Glutamatergic neuron (in vitro differentiated cells): ENCODE measurements around the gene CDKN2B-AS1. TPM values are rescaled to one million over a fixed set of nuclear protein-coding genes. Genes with fewer than 3 reads are reported as not detected.
"Not testable (repeated sequence)": the region's sequence is repeated elsewhere in the genome, so short reads cannot be mapped to it uniquely, and the experiment has no call there.

Experiments
- DNase-seq: peaks from one replicate; pipeline ENCODE4 v3.0.0; 2022
- H3K27ac Mint-ChIP-seq: one replicate; pipeline ENCODE4 v1.8.0; 2020; ENCODE audit warnings: mild to moderate bottlenecking, mixed read lengths, inconsistent platforms; ENCODE audit not compliant: unreplicated experiment
- H3K27me3 Mint-ChIP-seq: one replicate; pipeline ENCODE4 v1.8.0; 2020; ENCODE audit warnings: mild to moderate bottlenecking, moderate library complexity, mixed read lengths, inconsistent platforms; ENCODE audit not compliant: unreplicated experiment
- H3K36me3 Mint-ChIP-seq: one replicate; pipeline ENCODE4 v1.8.0; 2020; ENCODE audit warnings: mild to moderate bottlenecking, mixed read lengths, inconsistent platforms; ENCODE audit not compliant: unreplicated experiment
- H3K4me1 Mint-ChIP-seq: one replicate; pipeline ENCODE4 v1.8.0; 2020; ENCODE audit warnings: mild to moderate bottlenecking, low read depth, mixed read lengths, inconsistent platforms; ENCODE audit not compliant: unreplicated experiment
- H3K4me3 Mint-ChIP-seq: one replicate; pipeline ENCODE4 v1.8.0; 2020; ENCODE audit warnings: mild to moderate bottlenecking, mixed read lengths, inconsistent platforms; ENCODE audit not compliant: unreplicated experiment
- H3K9me3 Mint-ChIP-seq: one replicate; pipeline ENCODE4 v1.8.0; 2020; ENCODE audit warnings: mild to moderate bottlenecking, moderate library complexity, mixed read lengths, inconsistent platforms; ENCODE audit not compliant: unreplicated experiment
- long read RNA-seq: library from polyadenylated mRNA; unstranded; transcript quantifications from one replicate; pipeline ENCODE4 v2.0.0, GENCODE V29; 2020; ENCODE audit not compliant: unreplicated experiment
- total RNA-seq: library from RNA; stranded (reverse); fragmentation: NEBNext Ultra II Directional; extraction: Animal tissue kit (Norgen Biotek cat#: 25700); gene quantifications from one replicate; pipeline ENCODE4 v1.2.1, GENCODE V29; 2021; ENCODE audit not compliant: unreplicated experiment
- TF ChIP-seq, protein P1 (sequence below): fragments of 200-600 bp; sonication (generic); IDR thresholded peaks from one replicate; pipeline ENCODE4 v1.5.0; 2021; ENCODE audit not compliant: partially characterized antibody, unreplicated experiment

CDKN2B-AS1 gene
- not detected for total RNA-seq
- long read RNA-seq, result 0 reads

DNA sequence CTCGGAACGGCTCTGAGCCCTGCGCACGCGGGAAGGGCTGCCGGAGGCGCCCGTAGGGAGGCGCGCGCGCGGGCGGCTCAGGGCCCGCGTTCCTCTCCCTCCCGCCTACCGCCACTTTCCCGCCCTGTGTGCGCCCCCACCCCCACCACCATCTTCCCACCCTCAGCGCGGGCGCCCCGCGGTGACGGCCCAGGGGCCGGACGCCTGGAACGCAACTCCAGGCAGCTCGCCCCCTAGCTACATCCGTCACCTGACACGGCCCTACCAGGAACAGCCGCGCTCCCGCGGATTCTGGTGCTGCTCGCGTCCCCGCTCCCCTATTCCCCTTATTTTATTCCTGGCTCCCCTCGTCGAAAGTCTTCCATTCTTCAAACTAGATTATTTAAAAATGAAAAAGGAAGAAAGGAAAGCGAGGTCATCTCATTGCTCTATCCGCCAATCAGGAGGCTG, at the start of gene CDKN2B-AS1:
TSS of gene CDKN2B-AS1 (plus strand) at position 236 of the 450 bp plus-strand sequence.
- DNase-seq, result peak; percentile 46
- no peaks in the 10 kb centered on the region for H3K4me1 Mint-ChIP-seq
- TF ChIP-seq, protein P1, sequence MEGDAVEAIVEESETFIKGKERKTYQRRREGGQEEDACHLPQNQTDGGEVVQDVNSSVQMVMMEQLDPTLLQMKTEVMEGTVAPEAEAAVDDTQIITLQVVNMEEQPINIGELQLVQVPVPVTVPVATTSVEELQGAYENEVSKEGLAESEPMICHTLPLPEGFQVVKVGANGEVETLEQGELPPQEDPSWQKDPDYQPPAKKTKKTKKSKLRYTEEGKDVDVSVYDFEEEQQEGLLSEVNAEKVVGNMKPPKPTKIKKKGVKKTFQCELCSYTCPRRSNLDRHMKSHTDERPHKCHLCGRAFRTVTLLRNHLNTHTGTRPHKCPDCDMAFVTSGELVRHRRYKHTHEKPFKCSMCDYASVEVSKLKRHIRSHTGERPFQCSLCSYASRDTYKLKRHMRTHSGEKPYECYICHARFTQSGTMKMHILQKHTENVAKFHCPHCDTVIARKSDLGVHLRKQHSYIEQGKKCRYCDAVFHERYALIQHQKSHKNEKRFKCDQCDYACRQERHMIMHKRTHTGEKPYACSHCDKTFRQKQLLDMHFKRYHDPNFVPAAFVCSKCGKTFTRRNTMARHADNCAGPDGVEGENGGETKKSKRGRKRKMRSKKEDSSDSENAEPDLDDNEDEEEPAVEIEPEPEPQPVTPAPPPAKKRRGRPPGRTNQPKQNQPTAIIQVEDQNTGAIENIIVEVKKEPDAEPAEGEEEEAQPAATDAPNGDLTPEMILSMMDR, result no peak
- no peak within 1 kb of the TSS for H3K27ac Mint-ChIP-seq
- no peaks in the 10 kb centered on the region for H3K36me3 Mint-ChIP-seq
- peaks cover 3% of the 10 kb centered on the region for H3K9me3 Mint-ChIP-seq
- H3K4me3 Mint-ChIP-seq, result peak within 1 kb of the TSS; percentile 95
- peaks cover 24% of the 10 kb centered on the region for H3K27me3 Mint-ChIP-seq

GRCh38 chr9:21945606-21946005, 49.0 kb upstream of the CDKN2B-AS1 start:
- DNase-seq, result no peak
- H3K9me3 Mint-ChIP-seq, result no peaks in the 10 kb centered on the region
- TF ChIP-seq, protein P1, result no peak
- no peaks in the 10 kb centered on the region for H3K36me3 Mint-ChIP-seq
- H3K4me3 Mint-ChIP-seq, result no peak overlapping the region
- no peak overlapping the region for H3K27ac Mint-ChIP-seq
- H3K27me3 Mint-ChIP-seq, result no peaks in the 10 kb centered on the region
- no peaks in the 10 kb centered on the region for H3K4me1 Mint-ChIP-seq

GRCh38 chr9:21958833-21959232, 35.8 kb upstream of the CDKN2B-AS1 start:
- Mint-ChIP-seq H3K9me3 (peaks cover 4% of the 10 kb centered on the region), H3K27me3 (peaks cover 7% of the 10 kb centered on the region), H3K36me3 (peaks cover 9% of the 10 kb centered on the region), H3K4me1 (no peaks in the 10 kb centered on the region), H3K27ac (no peak overlapping the region), H3K4me3 (no peak overlapping the region)
- TF ChIP-seq, protein P1, result no peak
- DNase-seq, result no peak

DNA sequence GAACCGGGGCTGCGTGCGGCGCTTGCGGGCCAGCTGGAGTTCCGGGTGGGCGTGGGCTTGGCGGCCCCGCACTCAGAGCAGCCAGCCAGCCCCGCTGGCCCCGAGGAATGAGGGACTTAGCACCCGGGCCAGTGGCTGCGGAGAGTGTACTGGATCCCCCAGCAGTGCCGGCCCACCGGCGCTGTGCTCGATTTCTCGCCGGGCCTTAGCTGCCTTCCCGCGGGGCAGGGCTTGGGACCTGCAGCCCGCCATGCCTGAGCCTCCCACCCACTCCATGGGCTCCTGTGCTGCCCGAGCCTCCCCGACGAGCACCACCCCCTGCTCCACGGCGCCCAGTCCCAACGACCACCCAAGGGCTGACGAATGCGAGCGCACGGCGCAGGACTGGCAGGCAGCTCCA, 35.3 kb upstream of the CDKN2B-AS1 start:
- H3K36me3 Mint-ChIP-seq, H3K4me1 Mint-ChIP-seq, H3K4me3 Mint-ChIP-seq: not testable (repeated sequence)

GRCh38 chr9:21961569-21961968, 33.0 kb upstream of the CDKN2B-AS1 start:
- H3K4me3 Mint-ChIP-seq, result no peak overlapping the region
- TF ChIP-seq, protein P1, result no peak
- H3K27ac Mint-ChIP-seq, result no peak overlapping the region
- no peak for DNase-seq
- peaks cover 2% of the 10 kb centered on the region for H3K4me1 Mint-ChIP-seq
- H3K36me3 Mint-ChIP-seq, result peaks cover 9% of the 10 kb centered on the region
- peaks cover 6% of the 10 kb centered on the region for H3K9me3 Mint-ChIP-seq
- H3K27me3 Mint-ChIP-seq, result peaks cover 22% of the 10 kb centered on the region

More for the DNA sequence above, 35.3 kb upstream of the CDKN2B-AS1 start:
- H3K27me3 Mint-ChIP-seq, DNase-seq, H3K27ac Mint-ChIP-seq, H3K9me3 Mint-ChIP-seq: not testable (repeated sequence)
